Stimulated activated CD8-positive, alpha-beta memory T cell treated with anti-CD3 and anti-CD28 coated beads, Interleukin-15, amount 100 ng/mL, for 1 hour (primary cell): ENCODE results near the gene SOAT2.

Source experiments
- DNase-seq: peaks from one replicate; pipeline ENCODE4 v3.0.0-alpha.2; 2020; ENCODE audit warnings: low read depth

SOAT2 gene

GRCh38 chr12:53064613-53065436, 38.5 kb upstream of the SOAT2 start:
- DNase-seq, result no peak

GRCh38 chr12:53065470-53065869, 37.8 kb upstream of the SOAT2 start:
- DNase-seq, result no peak

- peak; percentile 64 for DNase-seq
These were observed 37.0 kb upstream of the SOAT2 start for GRCh38 chr12:53065975-53066931.

GRCh38 chr12:53067074-53067992, 36.0 kb upstream of the SOAT2 start:
- DNase-seq, result no peak

GRCh38 chr12:53067993-53068770, 35.1 kb upstream of the SOAT2 start:
- DNase-seq, result no peak

GRCh38 chr12:53068811-53069585, 34.3 kb upstream of the SOAT2 start:
- DNase-seq, result no peak

- DNase-seq, result no peak
These were observed 33.5 kb upstream of the SOAT2 start for GRCh38 chr12:53069621-53070410.

GRCh38 chr12:53070877-53071492, 32.3 kb upstream of the SOAT2 start:
- no peak for DNase-seq

- DNase-seq, result no peak
These were observed 31.4 kb upstream of the SOAT2 start for GRCh38 chr12:53071591-53072551.

- DNase-seq, result no peak
These were observed 29.4 kb upstream of the SOAT2 start for GRCh38 chr12:53073881-53074280.

- no peak for DNase-seq
These were observed 28.8 kb upstream of the SOAT2 start for GRCh38 chr12:53074283-53074998.

GRCh38 chr12:53074999-53075370, 28.3 kb upstream of the SOAT2 start:
- DNase-seq, result no peak

- DNase-seq, result no peak
These were observed 26.8 kb upstream of the SOAT2 start for GRCh38 chr12:53076461-53076860.

- DNase-seq, result no peak
These were observed 26.3 kb upstream of the SOAT2 start for GRCh38 chr12:53077030-53077429.

- no peak for DNase-seq
These were observed 24.7 kb upstream of the SOAT2 start for GRCh38 chr12:53078425-53079225.
